Stromal cell of bone marrow (primary cell): ENCODE measurements around the gene ELANE.

Experiments used
- DNase-seq: peaks from one replicate; pipeline ENCODE4 v3.0.0-alpha.2; 2012; ENCODE audit warnings: low read depth

ELANE gene

GRCh38 chr19:852136-853013 is at the start of gene ELANE:
Gene ELANE (plus strand): TSS chr19:852303. CDS start chr19:852329, 26 bp downstream.
- DNase-seq: no peak

DNA sequence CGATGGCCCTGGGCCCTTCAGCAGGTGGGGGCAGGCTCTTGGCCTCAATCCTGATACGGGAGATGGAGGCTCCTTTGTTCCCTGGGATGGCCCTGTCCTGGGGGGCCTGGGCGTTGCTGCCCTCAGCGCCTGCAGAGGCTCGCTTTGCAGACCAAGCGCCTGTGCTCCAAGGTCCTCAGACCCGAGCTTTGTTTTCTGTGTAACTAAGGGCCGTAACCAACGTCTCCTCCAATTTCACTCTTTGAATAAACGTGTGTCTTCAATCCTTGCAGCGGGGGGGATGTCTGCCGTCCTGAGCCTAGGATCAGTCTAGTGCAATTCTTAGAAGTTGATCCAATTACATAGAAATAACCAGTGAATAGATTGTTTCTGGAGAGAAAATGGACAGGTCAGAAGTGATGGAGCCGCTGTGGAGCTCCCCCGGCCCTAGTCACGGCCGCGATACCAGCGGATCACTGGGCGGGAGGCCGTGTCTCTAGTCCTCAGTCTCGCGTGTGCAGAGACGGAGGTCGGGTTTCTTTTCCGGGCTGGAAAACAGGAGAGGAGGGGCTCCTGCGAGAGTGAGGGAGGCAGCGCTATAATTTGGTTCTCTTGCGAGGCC is 49.5 kb upstream of the ELANE start:
- DNase-seq: no peak

GRCh38 chr19:803099-803561 is 49.0 kb upstream of the ELANE start:
- DNase-seq: no peak

GRCh38 chr19:803686-804418 is 48.3 kb upstream of the ELANE start:
- no peak for DNase-seq

DNA sequence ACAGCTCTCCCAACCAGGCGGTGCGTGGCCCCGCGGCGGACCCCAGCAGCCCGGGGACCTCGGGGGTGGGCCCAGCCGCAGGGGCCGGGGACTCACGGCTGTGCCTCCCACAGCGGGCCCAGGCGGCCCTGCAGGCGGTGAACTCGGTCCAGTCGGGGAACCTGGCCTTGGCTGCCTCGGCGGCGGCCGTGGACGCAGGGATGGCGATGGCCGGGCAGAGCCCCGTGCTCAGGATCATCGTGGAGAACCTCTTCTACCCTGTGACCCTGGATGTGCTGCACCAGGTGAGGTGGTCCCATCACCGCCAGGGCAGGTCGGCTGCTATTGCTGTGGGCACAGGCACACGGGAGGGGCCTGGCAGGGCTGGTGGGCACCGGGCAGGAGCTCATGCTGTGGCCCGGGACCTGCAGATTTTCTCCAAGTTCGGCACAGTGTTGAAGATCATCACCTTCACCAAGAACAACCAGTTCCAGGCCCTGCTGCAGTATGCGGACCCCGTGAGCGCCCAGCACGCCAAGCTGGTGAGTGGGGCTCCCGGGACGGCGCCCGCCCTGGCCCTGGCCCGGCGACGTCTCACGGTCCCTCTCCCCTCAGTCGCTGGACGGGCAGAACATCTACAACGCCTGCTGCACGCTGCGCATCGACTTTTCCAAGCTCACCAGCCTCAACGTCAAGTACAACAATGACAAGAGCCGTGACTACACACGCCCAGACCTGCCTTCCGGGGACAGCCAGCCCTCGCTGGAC is 47.5 kb upstream of the ELANE start:
- no peak for DNase-seq

DNA sequence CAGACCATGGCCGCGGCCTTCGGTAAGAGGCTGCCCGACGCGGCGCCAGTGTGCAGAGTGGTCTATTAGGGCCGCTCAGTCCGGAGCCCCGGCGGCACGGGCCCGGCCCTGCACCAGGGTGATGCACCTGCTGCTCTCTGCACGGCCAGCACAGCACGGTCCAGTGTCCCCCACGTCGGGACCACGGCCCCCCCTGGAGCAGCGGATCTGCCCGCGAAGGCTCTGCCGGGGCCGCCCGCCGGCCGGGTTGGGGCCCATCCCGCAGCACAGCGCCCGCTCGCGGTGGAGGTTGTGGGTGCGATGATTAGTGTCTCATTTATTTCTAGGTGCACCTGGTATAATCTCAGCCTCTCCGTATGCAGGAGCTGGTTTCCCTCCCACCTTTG is 46.9 kb upstream of the ELANE start:
- DNase-seq: no peak

- DNase-seq: no peak
These were observed 46.2 kb upstream of the ELANE start for GRCh38 chr19:805600-806550.

DNA sequence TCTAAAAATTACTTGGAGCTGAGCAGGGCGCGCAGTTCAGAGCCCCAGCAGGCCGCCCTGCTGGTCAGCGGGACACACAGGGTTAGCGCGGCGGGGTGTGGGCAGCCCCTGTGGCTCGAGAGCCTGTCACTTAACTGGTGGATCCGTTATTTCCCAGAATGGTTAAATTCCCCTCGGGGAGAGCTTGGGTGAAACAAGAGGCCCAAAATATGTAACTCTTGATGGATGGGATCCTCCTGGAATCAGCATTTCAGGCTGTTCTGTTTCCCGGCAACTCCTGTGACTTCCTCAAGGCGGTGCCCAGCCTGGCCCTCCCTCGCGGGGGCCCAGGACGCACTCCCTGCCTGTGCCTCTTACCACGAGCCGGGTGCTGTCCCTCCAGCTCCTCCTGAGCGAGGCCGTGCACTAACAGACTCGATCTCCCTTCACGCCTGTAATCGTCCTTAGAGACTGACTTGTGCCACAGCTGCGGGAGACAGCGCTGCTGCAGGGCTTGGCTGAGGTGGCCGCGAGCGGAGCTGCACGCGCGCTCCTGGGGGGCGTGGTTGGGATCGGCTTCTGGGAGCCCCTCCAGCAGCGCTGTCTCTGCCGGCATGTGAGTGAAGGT is 45.2 kb upstream of the ELANE start:
- DNase-seq: no peak

- DNase-seq: no peak
These were observed 44.3 kb upstream of the ELANE start for GRCh38 chr19:807627-808422.

- DNase-seq: no peak
These were observed 43.7 kb upstream of the ELANE start for GRCh38 chr19:808423-808775.

GRCh38 chr19:810077-810855 is 41.8 kb upstream of the ELANE start:
- DNase-seq: no peak

- DNase-seq: no peak
These were observed 41.1 kb upstream of the ELANE start for GRCh38 chr19:810883-811489.

DNA sequence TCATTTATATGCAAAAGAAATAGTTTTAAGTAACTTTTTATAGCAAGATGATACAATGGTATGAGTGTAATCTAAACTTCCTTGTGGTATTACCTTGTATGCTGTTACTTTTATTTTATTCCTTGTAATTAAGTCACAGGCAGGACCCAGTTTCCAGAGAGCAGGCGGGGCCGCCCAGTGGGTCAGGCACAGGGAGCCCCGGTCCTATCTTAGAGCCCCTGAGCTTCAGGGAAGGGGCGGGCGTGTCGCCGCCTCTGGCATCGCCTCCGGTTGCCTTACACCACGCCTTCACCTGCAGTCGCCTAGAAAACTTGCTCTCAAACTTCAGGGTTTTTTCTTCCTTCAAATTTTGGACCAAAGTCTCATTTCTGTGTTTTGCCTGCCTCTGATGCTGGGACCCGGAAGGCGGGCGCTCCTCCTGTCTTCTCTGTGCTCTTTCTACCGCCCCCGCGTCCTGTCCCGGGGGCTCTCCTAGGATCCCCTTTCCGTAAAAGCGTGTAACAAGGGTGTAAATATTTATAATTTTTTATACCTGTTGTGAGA is 40.5 kb upstream of the ELANE start:
- no peak for DNase-seq

DNA sequence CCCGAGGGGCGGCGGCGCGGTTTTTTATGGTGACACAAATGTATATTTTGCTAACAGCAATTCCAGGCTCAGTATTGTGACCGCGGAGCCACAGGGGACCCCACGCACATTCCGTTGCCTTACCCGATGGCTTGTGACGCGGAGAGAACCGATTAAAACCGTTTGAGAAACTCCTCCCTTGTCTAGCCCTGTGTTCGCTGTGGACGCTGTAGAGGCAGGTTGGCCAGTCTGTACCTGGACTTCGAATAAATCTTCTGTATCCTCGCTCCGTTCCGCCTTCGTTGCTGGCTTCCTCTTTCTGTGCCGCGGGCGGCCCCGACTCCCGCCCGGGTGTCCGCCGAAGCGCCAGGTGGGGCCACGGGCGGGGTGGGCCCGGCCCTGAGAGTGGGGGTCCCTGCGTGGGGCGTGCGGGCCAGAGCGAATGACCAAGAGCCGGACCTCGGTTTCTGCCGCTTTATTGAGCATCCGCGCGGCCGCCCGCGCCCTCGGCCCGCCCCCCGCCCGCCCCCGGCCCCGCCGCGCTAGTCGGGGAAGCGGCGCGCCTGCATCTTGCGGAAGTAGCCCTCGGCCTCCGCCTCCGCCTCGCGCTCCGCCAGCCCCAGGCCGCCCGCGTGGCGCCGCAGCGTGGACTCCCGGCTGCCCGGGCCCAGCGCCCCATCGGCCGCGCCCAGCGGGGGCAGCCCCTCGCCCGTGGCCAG is 39.9 kb upstream of the ELANE start:
- no peak for DNase-seq

DNA sequence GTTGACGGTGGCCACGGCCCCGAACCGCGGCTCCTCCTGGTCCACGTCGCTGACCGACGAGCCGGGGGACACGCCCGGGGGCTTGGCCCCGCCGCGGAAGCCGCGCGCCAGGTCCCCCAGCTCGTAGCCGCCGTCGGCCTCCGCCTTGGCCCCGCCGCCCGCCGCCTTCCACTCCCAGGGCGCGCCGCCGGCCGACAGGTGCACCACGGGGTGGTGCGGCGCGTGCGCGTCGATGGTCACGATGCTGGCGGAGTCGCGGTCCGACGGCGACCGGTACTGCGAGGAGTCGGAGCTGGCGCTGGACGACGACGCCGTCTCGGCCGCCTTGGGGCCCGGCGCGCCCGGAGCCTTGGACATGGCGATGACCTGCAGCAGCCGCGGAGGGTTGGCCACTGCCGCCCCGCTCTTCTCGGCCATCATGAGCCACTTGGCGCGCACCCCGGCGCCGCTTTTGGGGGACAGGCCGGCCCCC is 39.3 kb upstream of the ELANE start:
- no peak for DNase-seq

DNA sequence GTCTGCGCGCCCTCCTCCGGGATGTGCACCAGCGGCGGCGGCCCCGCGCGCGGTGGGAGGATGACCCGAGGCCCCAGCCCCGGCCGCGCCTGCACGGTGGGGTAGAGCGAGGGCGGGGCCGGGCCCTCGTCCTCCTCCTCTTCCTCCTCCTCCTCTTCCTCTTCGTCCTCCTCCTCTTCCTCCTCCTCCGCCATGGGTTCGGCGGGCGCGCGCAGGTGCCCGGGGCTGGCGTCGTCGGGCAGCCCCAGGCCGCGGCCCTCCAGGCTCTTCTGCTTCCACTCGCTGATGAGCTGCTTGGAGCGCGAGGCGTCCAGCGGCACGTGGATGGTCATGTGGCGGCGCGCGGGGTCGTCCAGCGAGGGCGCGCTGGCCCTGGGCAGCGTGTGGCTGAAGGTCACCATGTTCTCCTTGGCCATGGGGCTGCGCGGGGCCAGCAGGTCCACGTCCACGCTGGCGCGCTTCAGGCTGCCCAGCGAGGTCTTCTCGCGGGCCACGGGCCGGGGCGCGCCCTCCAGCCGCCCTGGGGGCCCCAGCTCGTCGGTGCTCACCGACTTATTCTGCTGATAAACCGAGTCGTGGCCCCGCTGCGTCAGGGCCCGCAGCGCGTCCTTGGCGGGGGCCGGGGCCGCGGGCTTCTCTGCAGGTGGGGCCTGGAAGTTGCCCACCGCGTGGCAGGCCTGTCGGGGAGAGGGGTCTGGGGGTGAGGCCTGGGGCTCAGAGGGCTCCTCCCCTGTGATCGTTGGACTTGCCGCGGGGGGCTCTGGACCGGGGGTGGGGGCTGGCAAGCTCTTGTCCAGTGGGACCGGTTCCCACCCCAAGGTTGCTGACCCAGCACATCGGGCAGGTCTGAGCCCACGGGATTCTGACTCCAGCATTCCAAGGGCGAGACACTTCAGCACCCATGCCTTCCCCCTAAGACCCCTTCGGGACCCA is 38.6 kb upstream of the ELANE start:
- DNase-seq: no peak
